ENCODE measurements around the gene CYP27B1.

Gene CYP27B1

DNA sequence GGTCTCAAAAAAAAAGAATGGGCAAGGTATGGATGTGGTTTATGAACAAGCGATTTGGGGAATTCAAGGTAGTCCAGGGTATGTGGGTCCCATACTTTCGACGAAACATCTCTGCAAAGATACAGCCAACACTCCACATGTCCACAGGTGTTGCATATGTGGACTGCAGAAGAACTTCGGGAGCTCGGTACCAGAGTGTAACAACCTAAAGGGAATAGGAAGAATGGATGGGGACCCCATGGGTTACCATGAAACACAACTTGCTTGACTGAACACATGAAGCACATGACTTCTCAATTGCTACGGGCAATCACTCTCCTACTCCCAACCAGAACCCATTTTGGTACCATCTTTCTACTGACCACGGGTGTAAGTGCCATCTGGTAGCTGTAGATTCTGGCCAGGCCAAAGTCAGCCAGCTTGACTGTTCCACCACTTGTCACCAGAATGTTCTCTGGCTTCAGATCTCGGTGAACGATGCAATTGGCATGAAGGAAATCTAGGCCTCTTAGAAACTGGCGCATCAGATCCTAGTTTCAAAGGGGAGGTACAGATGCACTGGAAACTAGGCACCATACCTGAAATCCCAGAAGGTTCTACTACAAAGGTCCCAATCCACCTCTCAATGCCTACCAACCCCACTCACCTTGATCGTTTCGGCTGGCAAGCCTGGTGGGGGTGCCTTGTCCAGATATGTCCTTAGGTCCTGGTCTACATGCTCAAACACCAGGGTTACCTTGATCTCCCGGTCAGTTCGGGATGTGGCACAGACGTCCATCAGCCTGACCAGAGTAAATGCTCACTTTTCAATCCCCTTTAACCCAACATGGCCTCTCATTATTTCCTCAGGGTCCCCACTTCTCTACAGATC is 16.1 kb downstream of the CYP27B1 start:
- DNase-seq (ENCODE audit: low read depth), result no peak

GRCh38 chr12:57749061-57749460 is 17.8 kb downstream of the CYP27B1 start:
- no peak for DNase-seq (ENCODE audit: low read depth)

DNA sequence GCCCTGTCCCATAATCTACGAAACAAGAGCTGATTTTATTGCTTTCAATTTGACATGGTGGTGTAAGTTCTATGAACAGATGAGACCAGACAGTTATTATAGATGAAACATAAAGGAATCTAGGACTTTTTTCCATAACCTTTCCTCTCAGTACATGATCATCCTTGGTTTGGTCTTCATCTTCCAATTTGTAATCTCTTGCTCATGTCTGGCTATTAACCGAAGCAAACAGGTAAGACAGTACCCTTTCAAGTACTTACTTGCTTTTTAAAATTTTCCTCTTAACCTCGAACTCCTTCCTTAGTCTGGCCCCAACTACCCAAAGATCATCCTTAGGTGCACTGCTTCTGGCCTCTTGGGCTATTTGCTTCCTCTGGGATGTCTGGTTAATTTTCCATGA is 20.9 kb downstream of the CYP27B1 start:
- no peak for DNase-seq (ENCODE audit: low read depth)

- no peak for DNase-seq (ENCODE audit: low read depth)
Measured at GRCh38 chr12:57745485-57745881, 21.4 kb downstream of the CYP27B1 start.

GRCh38 chr12:57744777-57745484 is 21.9 kb downstream of the CYP27B1 start, which contains the start of gene TSPAN31:
TSPAN31 (plus strand) TSS chr12:57745039; CDS start chr12:57745155, 116 bp downstream.
- peak; percentile 83 for DNase-seq (ENCODE audit: low read depth)

GRCh38 chr12:57744194-57744776 is 22.6 kb downstream of the CYP27B1 start:
- DNase-seq (ENCODE audit: low read depth), result peak; percentile 77

DNA sequence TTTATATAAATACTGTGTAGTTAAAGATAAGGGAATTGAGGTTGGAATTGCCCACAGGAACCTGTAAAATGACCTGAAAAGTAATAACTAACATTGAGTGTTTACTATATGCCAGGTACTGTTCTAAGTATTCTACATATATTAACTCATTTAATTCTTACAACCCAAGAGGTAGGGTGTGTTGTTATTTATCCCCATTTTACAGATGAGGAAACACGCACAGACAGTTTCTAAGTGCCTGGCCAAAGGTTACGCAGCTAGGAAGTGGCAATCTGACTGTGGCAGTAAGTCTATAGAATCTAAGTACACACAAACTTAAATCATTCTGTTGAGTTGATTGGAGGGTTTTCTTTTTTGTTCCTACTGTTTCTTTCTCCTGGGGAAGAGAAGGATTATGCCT is 23.1 kb downstream of the CYP27B1 start:
- DNase-seq (ENCODE audit: low read depth), result no peak

DNA sequence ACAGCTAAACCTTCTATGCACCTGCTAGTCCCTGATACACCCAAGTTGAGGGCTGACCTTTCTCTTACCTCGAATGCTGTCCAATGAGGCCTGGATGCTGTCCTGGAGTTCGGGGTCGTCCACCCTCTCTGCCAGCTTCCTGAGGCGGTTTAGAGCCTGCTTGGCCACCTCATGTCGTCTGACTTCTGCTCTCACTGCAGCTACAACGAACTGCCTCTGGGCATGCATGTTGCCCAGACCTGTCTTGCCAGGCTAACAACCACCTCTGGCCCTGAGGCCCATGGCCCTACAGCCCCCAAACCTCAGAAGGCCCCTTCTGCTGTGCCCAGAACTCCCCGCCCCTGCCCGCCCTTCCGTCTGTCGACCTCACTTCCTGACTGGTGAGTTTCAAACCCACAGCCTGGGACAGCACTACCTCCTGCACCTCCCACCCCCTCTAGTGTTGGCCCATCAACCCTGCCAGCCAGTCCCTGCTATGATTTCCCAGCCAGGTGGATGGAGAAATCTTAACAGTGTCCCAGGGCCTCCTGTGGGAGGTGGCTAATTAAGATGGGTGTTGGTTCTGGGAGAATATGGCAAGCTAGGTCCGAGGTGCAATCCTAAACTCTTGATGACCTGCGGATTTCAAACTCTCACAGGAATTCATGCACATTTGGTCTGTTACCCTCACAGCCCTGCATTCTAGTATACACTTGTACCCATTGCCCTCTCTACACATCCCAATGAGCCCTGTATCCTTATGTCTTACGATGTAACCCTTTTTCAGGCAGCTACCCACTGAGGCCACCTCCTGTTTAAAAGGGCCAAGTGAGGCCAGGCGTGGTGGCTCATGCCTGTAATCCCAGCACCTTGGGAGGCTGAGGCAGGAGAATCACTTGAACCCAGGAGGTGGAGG is 24.8 kb downstream of the CYP27B1 start:
- DNase-seq (ENCODE audit: low read depth), result peak; percentile 74

DNA sequence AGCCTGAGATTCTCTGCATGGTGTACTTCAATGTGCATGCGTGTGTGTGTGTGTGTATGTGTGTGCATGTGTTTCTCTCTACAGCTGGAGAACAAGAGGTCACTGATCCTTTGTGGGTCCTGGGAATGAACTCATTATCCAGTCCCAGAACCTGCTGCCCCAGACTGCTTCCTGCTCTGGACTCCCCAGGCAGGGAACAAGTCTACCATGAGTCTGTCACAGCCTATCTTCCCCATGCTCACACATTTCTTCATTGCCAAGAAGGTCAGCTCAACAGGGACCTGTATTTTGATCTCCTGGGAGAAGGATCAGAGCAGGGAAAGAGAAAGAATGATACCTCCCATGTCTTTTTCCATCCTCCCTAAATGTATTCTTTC is 25.5 kb downstream of the CYP27B1 start:
- no peak for DNase-seq (ENCODE audit: low read depth)

GRCh38 chr12:57740656-57741412 is 26.0 kb downstream of the CYP27B1 start:
- DNase-seq (ENCODE audit: low read depth), result no peak

DNA sequence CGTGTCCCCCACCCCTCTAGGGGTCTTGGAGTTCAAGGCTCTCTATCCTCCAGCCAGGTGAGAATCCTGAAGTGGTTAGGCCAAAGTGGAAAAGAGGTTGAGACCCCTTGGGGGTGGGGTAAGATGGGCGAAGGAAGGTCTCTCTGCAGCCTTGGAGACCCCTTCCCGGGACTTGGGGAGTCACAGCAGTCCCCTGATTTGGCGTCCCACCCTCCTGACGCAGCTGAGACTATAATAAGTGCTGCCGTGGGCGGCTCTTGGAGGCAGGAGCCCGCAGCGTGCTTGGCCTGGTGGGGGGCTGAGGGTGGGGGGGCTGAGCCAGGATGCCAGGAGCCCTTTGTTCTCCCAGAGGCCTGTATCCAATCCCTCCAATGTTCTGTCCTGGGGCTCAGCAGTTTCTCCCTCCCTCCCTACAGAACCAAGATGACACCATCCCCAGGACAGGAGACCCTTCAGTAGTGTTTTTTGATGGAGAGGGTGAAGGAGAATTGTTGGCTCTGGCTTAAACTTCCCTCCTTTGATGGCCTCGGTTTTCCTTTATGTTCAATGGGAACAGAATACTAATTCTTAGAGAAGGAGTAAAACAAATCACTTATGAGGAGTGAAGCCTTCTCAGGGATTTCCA is 26.9 kb downstream of the CYP27B1 start:
- no peak for DNase-seq (ENCODE audit: low read depth)

DNA sequence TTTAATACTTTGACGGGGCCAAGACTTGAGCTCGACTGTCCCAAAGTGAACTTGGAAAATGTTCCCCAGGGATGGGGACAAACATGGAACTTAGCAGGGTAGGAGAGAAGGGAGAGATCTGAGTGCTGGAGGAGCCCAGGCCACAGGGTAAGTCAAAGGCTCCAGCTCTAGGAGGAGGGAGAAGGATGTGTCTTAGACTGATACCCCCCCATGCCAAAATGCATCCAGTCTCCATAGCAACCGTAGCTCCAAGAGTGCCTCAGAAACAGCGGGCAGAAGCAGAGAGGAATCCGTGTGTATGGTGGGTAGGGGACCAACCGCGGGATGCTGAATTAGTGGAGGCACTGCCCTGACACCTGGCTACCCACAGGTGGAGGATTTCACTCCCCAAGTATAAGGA is 27.5 kb downstream of the CYP27B1 start:
- DNase-seq (ENCODE audit: low read depth), result no peak

- no peak for DNase-seq (ENCODE audit: low read depth)
Measured at GRCh38 chr12:57738661-57739237, 28.1 kb downstream of the CYP27B1 start, which contains the start of gene AGAP2. AGAP2 (minus strand) TSS chr12:57738742; CDS start chr12:57738246, 496 bp downstream.

GRCh38 chr12:57737467-57738460 is 29.1 kb downstream of the CYP27B1 start:
- no peak for DNase-seq (ENCODE audit: low read depth)

- DNase-seq (ENCODE audit: low read depth), result no peak
Measured at GRCh38 chr12:57736741-57737466, 30.0 kb downstream of the CYP27B1 start.

GRCh38 chr12:57735952-57736740 is 30.7 kb downstream of the CYP27B1 start:
- no peak for DNase-seq (ENCODE audit: low read depth)

DNA sequence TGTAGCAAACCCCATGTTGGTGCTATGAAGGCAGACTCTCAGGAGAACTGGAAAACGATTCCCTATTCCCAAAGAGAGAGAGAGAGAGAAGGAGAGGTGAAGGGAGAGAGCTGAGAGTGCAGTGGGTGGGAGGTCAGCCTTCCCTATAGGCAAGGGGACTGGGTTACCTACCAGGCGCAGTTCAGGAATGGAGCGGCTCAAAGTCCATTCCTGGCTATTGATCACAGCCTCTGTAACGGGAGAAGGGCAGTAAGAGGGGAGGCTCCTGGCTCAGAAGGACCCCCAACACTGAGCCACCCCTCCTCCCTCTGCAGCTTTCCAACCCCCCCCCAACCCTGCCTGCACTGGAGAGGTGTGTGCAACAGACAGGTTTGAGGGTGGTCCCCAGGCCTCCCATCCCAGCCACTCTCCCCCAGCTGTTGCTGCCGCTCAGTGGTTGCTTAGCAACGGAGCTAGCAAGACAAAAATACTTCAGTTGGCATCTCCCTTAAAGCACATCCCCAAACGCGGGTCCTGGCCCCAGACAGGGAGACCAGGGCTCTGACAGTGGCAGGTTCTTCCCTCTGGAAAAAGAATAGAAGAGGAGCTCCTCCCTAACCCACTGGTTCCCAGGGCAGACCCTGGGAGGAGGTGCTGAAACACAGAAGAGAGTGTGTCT is 31.6 kb downstream of the CYP27B1 start:
- no peak for DNase-seq (ENCODE audit: low read depth)
